ENCODE results near the gene UBE2J2. TPM values are rescaled to one million over a fixed set of nuclear protein-coding genes. Genes with fewer than 3 reads are reported as not detected.

Gene UBE2J2
- total RNA-seq, 2 donors from 2014 or later = 69.9 to 72.7 TPM

DNA sequence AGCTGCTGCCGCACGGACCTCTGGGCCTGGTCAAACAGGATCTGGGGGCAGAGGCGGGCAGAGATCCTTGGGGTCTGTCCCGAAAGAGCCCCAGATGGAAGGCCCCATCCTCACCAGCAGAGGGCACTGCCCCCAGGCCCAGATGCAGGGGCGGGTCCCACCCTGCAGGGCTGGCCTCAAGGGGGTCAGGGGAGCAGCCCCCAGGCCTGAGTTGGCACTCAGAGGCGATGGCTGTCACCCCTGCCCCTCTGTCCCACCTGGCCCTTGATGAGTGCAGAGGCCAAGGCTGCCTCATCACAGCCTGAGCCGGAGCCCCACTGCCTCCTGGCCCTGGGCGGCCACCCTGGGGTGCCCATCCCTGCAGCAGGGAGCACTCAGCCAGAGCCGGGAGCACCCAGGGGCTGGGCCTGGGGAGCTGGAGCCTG lies 28.4 kb upstream of the UBE2J2 start:
- Mint-ChIP-seq H3K4me1 (peaks cover 13% of the 10 kb centered on the region), H3K27me3 (ENCODE audit: insufficient read depth) (no peaks in the 10 kb centered on the region), H3K36me3 (ENCODE audit: low read depth) (no peaks in the 10 kb centered on the region), H3K9me3 (no peaks in the 10 kb centered on the region), H3K4me3 (no peak overlapping the region), H3K27ac (no peak overlapping the region)
- Histone ChIP-seq H3K9me3 (ENCODE audit: control insufficient read depth, low read length) (no peaks in the 10 kb centered on the region), H3K4me1 (ENCODE audit: control insufficient read depth, insufficient read depth, low read length) (peaks cover 20% of the 10 kb centered on the region), H3K27me3 (ENCODE audit: control insufficient read depth, insufficient read depth, low read length, poor library complexity, severe bottlenecking) (no peaks in the 10 kb centered on the region), H3K9ac (ENCODE audit: extremely low read depth, low read length, poor library complexity, severe bottlenecking) (no peak overlapping the region), H3K36me3 (ENCODE audit: control insufficient read depth, insufficient read depth, low read length) (no peaks in the 10 kb centered on the region), H3K4me3 (ENCODE audit: low read length) (no peak overlapping the region), H3K27ac (ENCODE audit: low read depth, low read length) (no peak overlapping the region)
- DNase-seq = peak; percentile 75
- WGBS, 2 experiments (ENCODE audit: insufficient coverage in 1 of 2, insufficient read length in 1 of 2) = 90% methylated on average over 4 to 9 of the region's 9 CpGs
- TF ChIP-seq, protein P1, sequence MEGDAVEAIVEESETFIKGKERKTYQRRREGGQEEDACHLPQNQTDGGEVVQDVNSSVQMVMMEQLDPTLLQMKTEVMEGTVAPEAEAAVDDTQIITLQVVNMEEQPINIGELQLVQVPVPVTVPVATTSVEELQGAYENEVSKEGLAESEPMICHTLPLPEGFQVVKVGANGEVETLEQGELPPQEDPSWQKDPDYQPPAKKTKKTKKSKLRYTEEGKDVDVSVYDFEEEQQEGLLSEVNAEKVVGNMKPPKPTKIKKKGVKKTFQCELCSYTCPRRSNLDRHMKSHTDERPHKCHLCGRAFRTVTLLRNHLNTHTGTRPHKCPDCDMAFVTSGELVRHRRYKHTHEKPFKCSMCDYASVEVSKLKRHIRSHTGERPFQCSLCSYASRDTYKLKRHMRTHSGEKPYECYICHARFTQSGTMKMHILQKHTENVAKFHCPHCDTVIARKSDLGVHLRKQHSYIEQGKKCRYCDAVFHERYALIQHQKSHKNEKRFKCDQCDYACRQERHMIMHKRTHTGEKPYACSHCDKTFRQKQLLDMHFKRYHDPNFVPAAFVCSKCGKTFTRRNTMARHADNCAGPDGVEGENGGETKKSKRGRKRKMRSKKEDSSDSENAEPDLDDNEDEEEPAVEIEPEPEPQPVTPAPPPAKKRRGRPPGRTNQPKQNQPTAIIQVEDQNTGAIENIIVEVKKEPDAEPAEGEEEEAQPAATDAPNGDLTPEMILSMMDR (conservative IDR thresholded peaks at IDR 0.05) = peak; percentile 82

DNA sequence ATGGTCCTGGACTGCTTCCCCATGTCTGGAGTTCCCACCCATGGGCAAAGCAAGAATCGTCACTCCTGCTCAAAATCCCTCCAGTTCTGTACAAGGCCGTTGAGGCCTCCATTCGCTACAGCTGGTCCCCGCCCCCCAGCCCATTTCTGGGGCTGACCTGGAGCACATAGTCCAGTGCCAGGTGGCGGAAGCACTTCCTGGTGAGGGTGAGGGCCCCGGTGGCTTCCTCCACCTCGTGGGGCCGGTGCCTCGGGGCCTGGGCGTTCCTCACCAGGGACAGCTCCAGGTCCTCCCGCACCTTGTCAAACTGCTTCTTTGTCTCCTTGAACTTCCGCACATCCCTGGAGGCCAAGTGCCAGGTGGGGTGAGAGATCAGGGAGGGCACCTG lies 26.7 kb upstream of the UBE2J2 start:
- Mint-ChIP-seq H3K36me3 (ENCODE audit: low read depth) (no peaks in the 10 kb centered on the region), H3K4me1 (peaks cover 2% of the 10 kb centered on the region), H3K27ac (no peak overlapping the region), H3K9me3 (no peaks in the 10 kb centered on the region), H3K27me3 (ENCODE audit: insufficient read depth) (no peaks in the 10 kb centered on the region), H3K4me3 (no peak overlapping the region)
- 93 to 95% methylated on average over 7 to 12 of the region's 12 CpGs for WGBS, 2 experiments (ENCODE audit: insufficient coverage in 1 of 2, insufficient read length in 1 of 2)
- Histone ChIP-seq H3K9me3 (ENCODE audit: control insufficient read depth, low read length) (no peaks in the 10 kb centered on the region), H3K9ac (ENCODE audit: extremely low read depth, low read length, poor library complexity, severe bottlenecking) (no peak overlapping the region), H3K36me3 (ENCODE audit: control insufficient read depth, insufficient read depth, low read length) (no peaks in the 10 kb centered on the region), H3K27me3 (ENCODE audit: control insufficient read depth, insufficient read depth, low read length, poor library complexity, severe bottlenecking) (no peaks in the 10 kb centered on the region), H3K4me1 (ENCODE audit: control insufficient read depth, insufficient read depth, low read length) (peaks cover 6% of the 10 kb centered on the region), H3K27ac (ENCODE audit: low read depth, low read length) (no peak overlapping the region), H3K4me3 (ENCODE audit: low read length) (no peak overlapping the region)
- TF ChIP-seq, protein P1 (conservative IDR thresholded peaks at IDR 0.05) = no peak
- no peak for DNase-seq

DNA sequence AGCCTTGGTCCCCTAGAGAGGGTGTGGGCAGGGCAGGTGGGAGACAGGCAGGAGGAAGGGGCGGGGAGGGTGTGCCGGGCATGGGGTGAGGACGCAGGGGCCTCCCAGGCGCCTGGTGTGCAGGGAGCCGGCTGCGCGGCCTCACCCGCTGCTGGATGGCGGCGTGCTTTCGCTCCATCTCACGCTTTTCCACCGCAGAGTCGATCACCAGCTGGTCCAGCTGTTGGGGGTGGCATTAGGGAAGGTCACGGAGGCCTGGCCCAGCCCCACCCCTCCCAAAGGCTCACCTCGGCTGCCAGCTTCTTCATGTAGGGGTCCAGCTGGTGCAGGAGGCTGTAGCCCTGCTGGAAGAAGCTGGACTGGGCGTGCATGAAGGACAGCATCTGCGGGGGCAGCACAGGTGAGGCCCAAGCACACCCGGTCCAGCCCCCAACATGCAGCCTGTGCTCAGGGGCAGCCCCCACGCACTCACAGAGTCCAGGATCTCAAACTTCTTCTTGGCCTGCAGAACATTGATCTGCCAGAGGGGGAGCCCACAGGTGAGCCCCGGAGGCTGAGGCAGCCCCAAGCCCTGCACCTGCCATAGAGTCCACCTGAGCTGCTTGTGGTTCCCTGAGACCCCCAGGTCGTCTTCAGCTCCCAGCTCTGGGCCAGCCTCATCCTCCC lies 26.2 kb upstream of the UBE2J2 start:
- Histone ChIP-seq H3K36me3 (ENCODE audit: control insufficient read depth, insufficient read depth, low read length) (no peaks in the 10 kb centered on the region), H3K4me3 (ENCODE audit: low read length) (no peak overlapping the region), H3K9me3 (ENCODE audit: control insufficient read depth, low read length) (no peaks in the 10 kb centered on the region), H3K4me1 (ENCODE audit: control insufficient read depth, insufficient read depth, low read length) (peaks cover 1% of the 10 kb centered on the region), H3K27ac (ENCODE audit: low read depth, low read length) (peak overlapping the region; percentile 24), H3K27me3 (ENCODE audit: control insufficient read depth, insufficient read depth, low read length, poor library complexity, severe bottlenecking) (no peaks in the 10 kb centered on the region), H3K9ac (ENCODE audit: extremely low read depth, low read length, poor library complexity, severe bottlenecking) (no peak overlapping the region)
- TF ChIP-seq, protein P1 (conservative IDR thresholded peaks at IDR 0.05) = peak; percentile 70
- no peak overlapping the region for H3K4me3 Mint-ChIP-seq
- no peak overlapping the region for H3K27ac Mint-ChIP-seq
- H3K27me3 Mint-ChIP-seq (ENCODE audit: insufficient read depth) = no peaks in the 10 kb centered on the region
- peak; percentile 80 for DNase-seq
- 80 to 92% methylated on average over 6 to 22 of the region's 22 CpGs for WGBS, 2 experiments (ENCODE audit: insufficient coverage in 1 of 2, insufficient read length in 1 of 2)
- H3K9me3 Mint-ChIP-seq = no peaks in the 10 kb centered on the region
- H3K4me1 Mint-ChIP-seq = no peaks in the 10 kb centered on the region
- H3K36me3 Mint-ChIP-seq (ENCODE audit: low read depth) = no peaks in the 10 kb centered on the region
